NCI-H1436 (cell line): ENCODE results near the gene SERPING1.

ENCODE experiments used
- DNase-seq: peaks from one replicate; lab custom pipeline; 2025; lab: John Stamatoyannopoulos, UW

The SERPING1 gene

DNA sequence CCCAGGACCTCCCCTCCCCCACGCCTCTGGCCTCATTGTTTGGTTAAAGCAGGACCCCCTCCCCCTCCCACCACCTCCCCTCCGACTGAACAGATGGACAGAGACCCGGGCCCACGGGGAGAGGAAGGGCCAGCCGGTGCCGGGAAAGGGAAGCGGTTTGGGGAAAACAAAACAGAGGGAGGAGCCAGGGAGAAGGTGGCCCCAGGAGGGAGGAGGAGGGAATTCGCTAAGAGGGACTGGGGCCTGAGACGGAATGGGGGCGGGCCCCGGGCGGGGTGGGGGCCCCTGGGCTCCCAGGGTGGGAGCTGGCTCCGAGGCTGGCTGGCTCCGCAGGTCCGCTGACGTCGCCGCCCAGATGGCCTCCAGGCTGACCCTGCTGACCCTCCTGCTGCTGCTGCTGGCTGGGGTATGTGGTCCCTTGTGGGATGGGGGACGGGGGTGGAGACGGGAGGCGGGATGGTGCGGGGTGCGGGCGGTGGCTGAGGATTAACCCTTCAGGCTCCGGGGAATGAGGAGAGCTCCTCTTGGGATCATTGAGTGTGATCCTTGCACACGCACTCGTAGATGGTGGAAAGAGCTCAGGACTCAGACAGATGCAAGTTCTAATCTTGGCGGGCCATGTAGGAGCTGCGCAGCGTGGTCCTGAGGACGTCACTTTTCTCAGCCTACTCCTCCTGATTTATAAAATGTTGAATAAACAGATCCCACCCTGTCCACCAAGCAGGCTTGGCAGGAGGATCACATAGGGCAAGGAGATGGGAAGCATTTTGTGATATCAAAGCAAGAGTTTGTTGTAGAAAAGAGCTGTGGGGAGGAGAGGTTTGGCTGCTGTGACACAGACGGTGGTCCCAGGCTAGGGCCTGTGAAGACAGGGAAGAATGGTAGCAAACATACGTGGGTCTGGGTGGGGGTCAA is 688 bp downstream of the SERPING1 start:
- no peak for DNase-seq

DNA sequence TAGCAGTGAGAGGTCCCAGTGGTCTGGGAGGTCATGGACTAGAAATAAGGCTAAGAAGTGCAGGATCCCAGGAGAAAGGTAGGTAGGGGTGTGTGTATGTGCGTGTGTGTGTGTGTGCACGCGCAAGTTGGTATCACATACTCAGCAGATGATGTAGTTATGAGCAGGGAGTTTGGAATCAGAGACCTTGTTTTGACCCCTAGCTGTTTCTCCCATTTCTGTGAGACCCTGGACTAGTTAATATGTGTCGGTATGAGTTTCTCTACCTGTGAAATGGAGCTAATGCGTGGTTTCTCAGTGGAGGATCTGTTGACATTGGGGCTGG is 1.3 kb downstream of the SERPING1 start:
- DNase-seq, result no peak

DNA sequence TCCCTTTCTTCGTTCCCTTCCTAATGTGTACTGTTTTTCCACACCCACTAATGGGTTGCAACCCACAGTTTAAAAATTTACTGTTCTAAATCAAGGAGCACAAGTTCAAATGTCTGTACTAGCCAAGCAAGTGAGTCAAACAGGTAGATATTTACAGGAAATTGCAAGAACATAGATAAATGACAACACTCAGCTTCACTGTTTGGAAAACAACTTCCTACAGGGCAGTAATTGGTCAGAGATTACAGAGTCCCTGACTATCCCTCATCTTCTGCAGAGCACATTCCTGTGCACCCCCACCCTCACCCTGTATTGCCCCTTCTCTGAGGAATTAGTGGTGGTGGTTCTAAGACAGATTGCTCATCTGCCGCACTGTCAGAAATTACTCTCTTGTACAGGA is 1.9 kb downstream of the SERPING1 start:
- DNase-seq, result no peak

DNA sequence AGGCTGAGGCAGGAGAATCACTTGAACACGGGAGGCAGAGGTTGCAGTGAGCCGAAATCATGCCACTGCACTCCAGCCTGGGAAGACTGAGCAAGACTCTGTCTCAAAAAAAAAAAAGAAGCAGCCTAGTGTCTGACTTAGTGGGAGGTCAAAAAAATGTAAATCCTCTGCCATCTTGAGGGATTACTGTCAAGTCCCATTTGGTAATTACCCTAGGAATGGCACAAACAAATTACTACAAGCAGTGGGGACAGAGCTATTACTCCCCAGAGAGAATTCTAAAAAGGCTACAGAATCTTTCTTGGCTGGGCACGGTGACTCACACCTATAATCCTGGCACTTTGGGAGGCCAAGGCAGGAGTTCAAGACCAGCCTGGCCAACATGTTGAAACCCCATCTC is 3.8 kb downstream of the SERPING1 start:
- DNase-seq, result no peak

DNA sequence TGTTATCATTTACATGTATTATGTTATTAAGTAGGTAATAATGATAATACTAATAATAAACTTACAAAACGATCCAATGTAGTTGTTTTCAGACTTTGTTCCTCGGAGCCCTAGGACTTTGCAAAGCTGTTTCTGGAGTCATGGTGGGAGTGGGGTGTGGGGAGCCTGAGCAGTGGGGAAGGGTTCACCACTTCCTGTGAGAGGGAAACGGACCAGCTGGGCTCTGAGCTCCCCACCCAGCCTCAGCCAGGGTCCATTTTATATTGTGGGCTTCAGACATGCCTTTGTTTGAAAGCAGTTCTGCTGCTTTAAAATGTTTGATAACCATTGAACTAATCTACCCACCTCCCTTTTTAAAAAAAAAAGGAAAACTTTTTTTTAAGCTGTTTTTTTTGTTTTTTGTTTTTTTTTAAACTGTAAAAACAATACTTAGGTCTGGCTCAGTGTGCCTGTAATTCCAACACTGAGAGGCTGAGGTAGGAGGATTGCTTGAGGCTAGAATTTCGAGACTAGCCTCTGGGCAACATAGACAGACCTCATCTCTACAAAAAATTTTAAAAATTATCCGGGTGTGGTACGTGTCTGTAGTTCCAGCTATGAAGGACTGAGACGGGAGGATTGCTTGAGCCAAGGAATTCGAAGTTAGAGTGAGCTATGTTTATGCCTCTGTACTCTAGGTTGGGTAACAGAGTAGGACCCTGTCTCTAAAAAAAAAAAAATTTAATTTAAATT is 7.0 kb downstream of the SERPING1 start:
- no peak for DNase-seq

DNA sequence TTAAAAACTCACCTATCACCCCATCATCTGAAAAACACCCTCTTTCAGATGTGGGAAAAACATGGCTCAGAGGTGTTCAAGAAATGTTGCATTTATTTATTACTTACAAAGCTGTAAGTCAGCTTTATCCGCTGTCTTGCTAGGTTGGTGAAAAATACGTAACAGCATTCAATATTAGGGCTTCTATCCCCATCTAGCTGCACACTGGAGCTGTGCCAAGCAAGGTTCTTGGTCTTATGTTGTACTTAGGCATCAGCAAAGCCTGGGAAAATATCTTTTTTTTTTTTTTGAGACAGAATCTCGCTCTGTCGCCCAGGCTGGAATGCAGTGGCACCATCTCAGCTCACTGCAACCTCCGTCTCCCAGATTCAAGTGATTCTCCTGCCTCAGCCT is 7.5 kb downstream of the SERPING1 start:
- DNase-seq, result no peak

DNA sequence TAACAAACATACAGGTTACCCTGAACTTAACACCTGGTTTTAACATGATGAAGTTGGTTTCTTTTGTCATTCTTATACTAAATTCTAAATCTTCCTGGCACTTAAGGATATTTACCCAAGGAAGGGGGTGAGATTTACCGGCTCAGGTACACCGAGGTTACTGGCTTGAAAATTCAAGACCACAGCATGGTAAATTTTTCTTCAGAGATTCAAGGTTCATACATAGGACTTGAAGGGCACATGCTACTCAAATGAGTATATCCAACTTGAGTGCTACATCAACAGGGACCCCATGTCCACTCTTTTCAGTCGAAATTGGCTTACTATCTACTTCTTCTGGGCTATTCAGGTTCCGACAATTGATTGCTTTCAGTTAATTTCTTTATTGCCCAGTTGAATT is 12.7 kb downstream of the SERPING1 start:
- DNase-seq, result no peak

DNA sequence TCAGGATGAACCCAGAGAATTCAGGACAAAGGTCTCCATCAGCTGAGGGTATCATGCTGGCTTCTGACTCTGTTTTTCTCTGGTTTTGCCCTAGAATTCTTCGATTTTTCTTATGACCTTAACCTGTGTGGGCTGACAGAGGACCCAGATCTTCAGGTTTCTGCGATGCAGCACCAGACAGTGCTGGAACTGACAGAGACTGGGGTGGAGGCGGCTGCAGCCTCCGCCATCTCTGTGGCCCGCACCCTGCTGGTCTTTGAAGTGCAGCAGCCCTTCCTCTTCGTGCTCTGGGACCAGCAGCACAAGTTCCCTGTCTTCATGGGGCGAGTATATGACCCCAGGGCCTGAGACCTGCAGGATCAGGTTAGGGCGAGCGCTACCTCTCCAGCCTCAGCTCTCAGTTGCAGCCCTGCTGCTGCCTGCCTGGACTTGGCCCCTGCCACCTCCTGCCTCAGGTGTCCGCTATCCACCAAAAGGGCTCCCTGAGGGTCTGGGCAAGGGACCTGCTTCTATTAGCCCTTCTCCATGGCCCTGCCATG is 16.8 kb downstream of the SERPING1 start:
- DNase-seq, result no peak

DNA sequence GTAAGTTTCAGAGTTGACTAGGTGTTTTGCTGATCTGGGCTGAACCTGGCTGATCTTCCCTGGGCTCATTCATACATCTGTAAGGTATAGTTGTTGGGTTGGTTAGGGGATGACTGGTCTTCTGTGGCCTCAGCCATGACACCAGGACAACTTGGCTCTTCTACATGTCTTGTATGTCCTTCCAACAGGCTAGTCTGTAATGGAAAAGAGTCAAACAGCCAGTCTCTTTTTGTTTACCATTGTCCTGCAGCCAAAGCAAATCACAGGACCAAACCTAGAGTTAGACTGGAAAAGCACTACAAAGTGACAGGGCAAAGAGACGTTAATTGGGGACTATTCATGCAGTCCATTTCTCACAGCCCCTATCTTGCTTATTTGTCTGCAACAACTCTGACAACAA is 17.8 kb downstream of the SERPING1 start:
- no peak for DNase-seq

DNA sequence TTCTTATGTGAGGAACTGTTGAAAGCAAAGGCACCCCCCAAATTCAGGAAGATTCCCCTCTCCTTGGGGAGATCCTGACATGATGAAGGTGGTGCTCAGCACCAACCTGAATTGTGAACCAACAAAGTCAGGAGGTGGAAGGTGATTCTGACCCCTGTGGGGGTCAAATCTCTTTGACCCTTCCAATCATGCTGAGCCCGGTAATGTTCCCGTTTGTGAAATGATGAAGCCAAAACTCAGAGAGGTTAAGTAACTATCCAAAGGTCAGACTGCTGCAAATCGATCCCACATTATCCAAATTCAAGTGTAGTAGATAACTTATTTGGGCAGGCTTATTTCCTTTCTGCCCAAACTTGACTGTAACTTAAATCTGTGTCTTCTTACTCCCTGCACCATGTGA is 19.1 kb downstream of the SERPING1 start:
- no peak for DNase-seq

DNA sequence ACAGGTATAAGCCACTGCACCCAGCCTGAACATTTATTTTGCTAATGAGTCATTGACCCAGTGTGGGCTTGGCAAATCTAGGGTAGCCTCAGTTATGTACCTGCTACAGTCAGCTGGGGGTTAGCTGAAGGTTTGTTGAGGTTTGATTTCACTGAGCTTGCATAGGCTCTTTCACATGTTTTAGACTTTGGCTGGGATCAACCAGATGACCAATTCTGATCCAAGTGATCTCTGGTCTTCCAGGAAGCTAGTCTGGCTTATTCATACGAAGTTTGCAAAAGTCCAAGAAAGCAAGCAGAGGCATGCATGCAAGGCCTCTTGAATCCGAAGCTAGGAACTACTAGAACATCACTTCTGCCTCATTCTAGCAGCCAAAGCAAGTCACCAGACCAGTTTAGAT is 21.0 kb downstream of the SERPING1 start:
- no peak for DNase-seq

DNA sequence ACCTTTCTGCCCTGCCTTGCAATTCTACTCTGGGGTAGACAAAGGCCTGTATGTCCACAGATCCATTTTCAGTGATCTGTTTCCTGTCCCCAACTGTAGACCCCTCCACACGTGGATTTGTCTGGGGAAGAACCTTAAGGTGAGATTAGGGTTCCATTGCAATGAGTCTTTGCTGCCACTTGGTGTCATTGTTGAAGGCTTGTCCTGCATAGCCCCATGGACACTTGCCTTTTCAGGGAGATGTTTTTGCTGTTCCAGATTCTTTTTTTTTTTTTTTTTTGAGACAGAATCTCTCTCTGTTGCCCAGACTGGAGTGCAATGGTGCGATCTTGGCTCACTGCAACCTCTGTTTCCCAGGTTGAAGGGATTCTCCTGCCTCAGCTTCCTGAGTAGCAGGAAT is 21.8 kb downstream of the SERPING1 start:
- DNase-seq, result no peak

DNA sequence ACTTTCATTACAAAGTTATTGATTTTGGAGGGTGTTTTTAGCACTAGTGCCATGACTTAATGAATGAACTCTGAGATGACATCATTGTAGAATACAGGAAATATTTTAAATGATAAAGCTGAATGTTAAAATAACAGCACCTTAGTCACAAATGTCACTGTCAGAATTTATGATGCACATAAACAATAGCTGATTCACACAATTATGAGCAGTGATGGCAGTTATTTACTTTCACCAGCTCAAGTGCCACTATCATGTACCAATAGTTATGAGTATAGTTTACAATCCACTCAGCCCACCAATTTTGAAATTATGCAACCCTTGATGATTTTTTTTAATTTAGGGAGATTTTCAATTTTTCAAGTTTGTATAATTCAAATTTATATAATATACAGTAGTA is 23.0 kb downstream of the SERPING1 start:
- DNase-seq, result no peak

DNA sequence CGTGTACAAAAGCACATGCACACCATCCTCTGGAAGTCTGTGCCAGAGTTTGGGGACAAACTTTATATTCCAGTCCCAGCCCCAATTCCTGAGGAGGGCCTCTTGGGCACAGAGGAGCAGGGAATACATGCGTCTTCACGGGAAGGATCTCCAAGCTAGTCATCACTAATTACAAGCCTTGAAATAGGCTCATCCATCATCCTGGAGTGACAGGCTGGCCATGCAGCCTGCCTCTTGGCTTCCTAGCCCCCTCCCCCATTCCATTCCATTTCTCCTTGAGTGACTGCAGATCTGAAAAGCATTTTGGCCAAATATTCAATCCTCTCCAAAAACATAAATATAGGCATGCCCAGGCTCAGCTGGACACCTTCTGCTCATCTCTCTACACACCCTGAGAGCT is 24.8 kb downstream of the SERPING1 start:
- no peak for DNase-seq

DNA sequence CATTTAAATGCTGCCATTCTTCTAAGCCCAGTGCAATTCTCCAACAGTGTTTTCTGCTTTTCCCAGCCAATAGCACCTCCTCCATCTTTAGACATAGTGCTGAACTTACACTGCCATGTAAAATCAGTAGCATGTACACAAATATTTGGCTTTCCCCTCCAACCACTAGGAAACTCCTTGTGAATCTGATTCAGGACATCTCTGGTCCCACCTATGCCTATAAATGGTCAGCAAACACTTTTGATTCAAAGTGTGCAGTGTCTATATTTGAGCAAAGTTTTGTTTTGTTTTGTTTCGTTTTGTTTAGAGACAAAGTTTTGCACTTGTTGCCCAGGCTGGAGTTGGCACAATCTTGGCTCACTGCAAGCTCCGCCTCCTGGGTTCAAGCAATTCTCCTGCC is 27.4 kb downstream of the SERPING1 start:
- no peak for DNase-seq

DNA sequence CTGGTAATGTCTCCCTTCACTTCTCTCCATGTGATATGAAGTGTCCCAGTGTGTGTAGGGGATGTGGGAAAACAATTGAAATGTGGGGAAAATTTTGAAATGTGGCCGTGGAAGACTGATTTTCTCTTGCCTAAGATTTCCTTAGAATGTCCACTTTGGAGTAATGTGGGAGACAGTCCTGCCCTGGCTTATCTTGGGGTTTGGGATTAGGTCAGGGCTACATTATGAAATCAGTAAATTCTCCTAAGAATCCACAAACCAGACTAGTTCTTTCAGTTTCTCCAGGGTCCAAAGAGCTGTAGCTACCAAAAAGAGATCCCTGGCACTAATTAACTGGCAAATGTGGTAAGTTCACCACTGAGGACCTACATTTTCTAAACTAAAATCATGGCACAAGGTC is 29.4 kb downstream of the SERPING1 start:
- no peak for DNase-seq

DNA sequence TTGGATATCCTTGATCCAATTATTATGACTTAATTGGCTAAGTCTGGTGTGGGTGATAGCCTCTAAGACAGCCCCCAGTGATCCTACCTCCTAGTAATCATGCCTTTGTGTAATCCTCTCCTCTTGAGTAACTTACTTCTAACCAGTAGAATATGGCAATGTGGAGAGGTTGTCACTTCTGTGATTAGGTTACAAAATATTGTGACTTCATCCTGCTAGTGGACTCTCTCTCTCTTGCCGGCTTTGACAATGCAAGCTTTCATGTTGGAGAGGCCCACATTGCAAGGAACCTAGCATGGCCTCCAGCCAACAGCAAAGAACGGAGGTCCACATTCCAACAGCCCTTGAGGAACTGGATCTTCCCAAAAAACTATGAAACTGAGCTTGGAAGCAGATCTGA is 32.7 kb downstream of the SERPING1 start:
- no peak for DNase-seq

DNA sequence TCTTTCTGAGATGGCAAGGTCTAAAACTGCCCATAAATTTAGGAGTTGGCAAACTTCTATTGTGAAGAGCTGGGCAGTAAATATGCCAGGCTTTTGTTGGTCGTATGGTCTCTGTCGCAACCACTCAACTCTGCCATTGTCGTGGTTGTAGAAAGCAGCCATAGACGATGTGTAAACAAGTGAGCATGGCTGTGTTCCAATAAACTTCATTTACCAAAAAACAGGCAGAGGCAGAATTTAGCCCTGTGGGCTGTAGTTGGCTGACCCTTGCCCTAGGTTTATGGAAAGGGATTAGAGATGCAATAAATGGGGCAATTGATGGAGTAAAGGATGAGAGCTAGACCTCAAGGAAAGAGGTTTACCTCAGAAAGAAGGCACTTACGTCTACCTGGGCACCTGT is 34.6 kb downstream of the SERPING1 start:
- no peak for DNase-seq

DNA sequence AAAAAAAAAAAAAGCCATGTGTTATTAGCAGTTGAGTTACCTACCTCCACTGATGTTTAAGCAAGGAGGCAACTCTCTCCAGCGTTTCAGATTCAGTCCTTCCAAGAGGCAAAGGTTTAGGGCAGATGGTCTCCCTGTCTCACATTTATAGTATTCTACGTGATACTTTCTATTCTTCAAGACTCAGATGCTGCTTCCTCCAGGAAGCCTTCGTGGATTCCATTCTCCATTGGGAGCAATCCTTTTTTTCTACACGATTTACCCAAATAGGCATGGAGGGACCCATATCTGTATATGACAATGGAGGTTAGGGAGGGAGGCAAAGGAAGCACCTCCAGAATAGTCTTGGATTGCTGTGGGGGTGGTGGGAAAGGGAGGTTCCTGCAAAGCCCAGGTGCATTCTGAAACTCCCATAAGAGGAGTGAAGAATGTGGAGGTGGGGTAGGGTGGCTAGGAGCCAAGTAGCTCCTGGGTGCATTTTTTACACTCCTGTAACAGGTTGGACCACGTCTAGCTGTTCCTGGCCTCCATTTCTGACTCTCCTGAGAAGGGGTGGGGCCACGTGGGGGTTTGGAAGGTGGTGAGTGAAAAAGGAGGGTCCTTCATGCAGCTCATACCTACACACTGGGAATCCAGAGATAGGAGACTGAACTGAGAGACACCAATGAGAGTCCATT is 36.0 kb downstream of the SERPING1 start:
- no peak for DNase-seq

DNA sequence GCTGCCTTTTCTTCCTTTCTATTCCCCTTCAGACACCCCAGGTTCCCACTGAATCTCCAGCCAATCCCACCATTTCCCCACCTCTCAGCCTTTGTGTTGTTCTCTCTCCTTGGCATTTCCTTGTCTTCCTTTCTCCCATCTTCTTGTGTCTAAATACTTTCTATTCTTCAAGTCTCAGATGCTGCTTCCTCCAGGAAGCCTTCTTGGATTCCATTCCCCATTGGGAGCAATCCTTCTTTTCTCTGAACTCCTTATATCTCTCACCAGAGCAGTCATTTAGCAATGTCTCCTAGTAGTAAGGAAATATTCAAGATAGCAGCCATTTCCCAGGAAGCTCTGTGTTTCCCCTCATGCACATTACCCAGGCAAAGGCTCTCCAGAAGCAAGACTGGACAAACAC is 36.8 kb downstream of the SERPING1 start:
- DNase-seq, result no peak

DNA sequence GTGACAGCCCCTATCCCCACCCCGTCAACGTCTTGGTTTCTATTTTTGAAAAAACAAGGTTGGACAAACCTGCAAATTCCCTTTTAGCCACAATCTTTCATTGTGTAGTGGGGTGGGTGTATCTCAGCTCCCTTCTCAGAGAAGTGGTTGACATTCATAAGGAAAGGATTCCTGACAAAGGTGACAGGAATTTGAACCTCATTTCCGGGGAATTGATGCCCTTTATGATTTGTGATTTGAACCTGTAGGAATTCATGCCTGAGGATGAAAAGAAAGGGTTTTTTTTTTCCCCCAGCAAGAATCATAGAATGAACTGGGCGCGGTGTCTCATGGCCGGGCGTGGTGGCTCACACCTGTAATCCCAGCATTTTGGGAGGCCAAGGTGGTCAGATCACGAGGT is 37.8 kb downstream of the SERPING1 start:
- DNase-seq, result no peak

DNA sequence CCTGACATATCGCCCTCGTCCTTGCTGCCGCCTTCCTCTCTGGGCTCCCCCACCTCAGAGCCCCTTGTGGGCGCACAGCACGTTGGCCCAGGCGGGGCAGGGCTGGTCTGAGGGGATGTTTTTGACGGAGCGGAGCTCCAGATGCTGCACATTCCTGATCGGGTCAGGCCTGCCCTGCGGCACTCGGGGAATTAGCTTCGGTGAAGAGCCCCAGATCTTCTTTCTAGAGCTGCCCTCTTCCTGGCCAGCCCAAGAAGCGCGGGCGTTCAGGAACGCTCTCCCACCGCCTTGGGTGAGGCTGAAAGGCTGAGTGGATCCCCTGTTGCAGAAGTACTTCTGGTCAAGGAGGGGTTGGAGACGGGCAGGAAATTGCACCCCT is 40.1 kb downstream of the SERPING1 start:
- DNase-seq, result no peak
